Lower lobe of right lung (tissue), 2 donors: ENCODE data around the gene DRD2. TPM values are rescaled to one million over a fixed set of nuclear protein-coding genes. Genes with fewer than 3 reads are reported as not detected.
A peak's percentile ranks its signal among the peaks of the same experiment; 100 is the strongest.

Experiments used
- ATAC-seq, 2 donors: fragments of 200-7000 bp; cut with Tn5 transposase; one replicate each; pipeline ENCODE4 v1.9.1; 2020 to 2022; ENCODE audit warnings: mild to moderate bottlenecking in 2 of 2, moderate library complexity in 2 of 2
- DNase-seq: peaks from one replicate; pipeline ENCODE4 v3.0.0-alpha.2; 2020
- H3K27ac ChIP-seq: fragments of 200-600 bp; one replicate; pipeline ENCODE4 v1.8.0; 2022
- H3K27me3 ChIP-seq: fragments of 200-600 bp; one replicate; pipeline ENCODE4 v1.8.0; 2022; ENCODE audit warnings: low read depth
- H3K36me3 ChIP-seq: fragments of 200-600 bp; one replicate; pipeline ENCODE4 v1.8.0; 2022; ENCODE audit warnings: mild to moderate bottlenecking
- H3K4me1 ChIP-seq: fragments of 200-600 bp; one replicate; pipeline ENCODE4 v1.8.0; 2022
- H3K4me3 ChIP-seq: fragments of 200-600 bp; one replicate; pipeline ENCODE4 v1.8.0; 2022; ENCODE audit warnings: mild to moderate bottlenecking
- H3K9me3 ChIP-seq: fragments of 200-600 bp; one replicate; pipeline ENCODE4 v1.8.0; 2022
- intact Hi-C: fragments of 100-400 bp; cut with DNase I; formaldehyde crosslinking; loops from one replicate; pipeline ENCODE4 v1.11.0; 2022
- total RNA-seq: library from RNA; stranded (reverse); fragmentation: NEBNext Ultra II Directional; extraction: Animal tissue kit (Norgen Biotek cat#: 25700); gene quantifications from one replicate; pipeline ENCODE4 v1.2.1, GENCODE V29; 2021
- TF ChIP-seq, protein P1 (sequence below): fragments of 200-600 bp; IDR thresholded peaks from one replicate; pipeline ENCODE4 v1.8.0; 2022; ENCODE audit warnings: antibody characterized with exemption, mild to moderate bottlenecking
- donor health status: DM: no; HTN: yes; CAD: no; lungs with severe emphysema.

The DRD2 gene
- total RNA-seq, 1 donor from 2014 or later = not detected

DNA sequence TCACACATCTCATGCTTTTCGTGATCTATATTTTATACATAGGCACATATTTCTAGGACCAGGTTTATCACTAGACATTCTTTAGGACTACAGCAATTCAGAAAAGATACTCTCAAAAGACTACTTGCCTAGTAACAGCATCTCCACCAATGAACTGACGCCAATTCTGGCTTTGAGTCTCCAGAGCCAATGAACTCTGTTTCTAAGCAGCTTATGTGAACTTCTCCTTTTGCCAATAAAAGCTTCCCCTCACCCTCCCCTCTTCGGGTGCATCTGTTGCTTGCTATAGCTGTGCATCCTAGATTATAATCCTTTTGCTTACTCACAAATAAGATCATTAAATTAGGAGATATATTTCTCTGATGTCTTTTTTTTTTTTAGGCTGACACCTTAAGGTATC is 99.0 kb downstream of the DRD2 start:
- peak; percentile 42 to 43 for ATAC-seq
- Histone ChIP-seq H3K27ac (no peak overlapping the region), H3K4me1 (no peaks in the 10 kb centered on the region), H3K9me3 (no peaks in the 10 kb centered on the region), H3K27me3 (no peaks in the 10 kb centered on the region), H3K36me3 (no peaks in the 10 kb centered on the region), H3K4me3 (no peak overlapping the region)
- DNase-seq = no peak
- TF ChIP-seq, protein P1, sequence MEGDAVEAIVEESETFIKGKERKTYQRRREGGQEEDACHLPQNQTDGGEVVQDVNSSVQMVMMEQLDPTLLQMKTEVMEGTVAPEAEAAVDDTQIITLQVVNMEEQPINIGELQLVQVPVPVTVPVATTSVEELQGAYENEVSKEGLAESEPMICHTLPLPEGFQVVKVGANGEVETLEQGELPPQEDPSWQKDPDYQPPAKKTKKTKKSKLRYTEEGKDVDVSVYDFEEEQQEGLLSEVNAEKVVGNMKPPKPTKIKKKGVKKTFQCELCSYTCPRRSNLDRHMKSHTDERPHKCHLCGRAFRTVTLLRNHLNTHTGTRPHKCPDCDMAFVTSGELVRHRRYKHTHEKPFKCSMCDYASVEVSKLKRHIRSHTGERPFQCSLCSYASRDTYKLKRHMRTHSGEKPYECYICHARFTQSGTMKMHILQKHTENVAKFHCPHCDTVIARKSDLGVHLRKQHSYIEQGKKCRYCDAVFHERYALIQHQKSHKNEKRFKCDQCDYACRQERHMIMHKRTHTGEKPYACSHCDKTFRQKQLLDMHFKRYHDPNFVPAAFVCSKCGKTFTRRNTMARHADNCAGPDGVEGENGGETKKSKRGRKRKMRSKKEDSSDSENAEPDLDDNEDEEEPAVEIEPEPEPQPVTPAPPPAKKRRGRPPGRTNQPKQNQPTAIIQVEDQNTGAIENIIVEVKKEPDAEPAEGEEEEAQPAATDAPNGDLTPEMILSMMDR = no peak
- intact Hi-C loops = no loop called here

DNA sequence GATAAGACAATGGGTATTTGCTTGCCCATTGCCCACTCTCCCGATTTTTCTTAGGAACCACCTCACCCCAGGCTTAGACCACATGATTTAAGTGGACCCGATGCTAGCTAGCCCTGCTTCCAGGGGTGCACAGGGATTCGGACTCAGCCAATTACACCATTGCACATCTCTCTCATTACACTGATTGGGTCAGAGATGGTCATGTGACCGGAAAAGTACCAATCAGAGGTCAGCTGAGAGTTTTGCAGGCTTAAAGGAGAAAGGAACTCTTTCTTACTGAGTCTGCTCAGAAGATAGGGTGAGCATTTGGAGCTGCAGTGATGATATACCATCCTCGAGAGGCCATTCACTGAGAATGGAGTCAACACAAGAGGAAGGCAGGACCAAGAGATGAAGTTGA is 99.8 kb downstream of the DRD2 start:
- Histone ChIP-seq H3K27ac (no peak overlapping the region), H3K4me1 (no peaks in the 10 kb centered on the region), H3K9me3 (no peaks in the 10 kb centered on the region), H3K27me3 (no peaks in the 10 kb centered on the region), H3K36me3 (no peaks in the 10 kb centered on the region), H3K4me3 (no peak overlapping the region)
- intact Hi-C loops = no loop called here
- ATAC-seq = no peak
- DNase-seq = no peak
- TF ChIP-seq, protein P1 = no peak

DNA sequence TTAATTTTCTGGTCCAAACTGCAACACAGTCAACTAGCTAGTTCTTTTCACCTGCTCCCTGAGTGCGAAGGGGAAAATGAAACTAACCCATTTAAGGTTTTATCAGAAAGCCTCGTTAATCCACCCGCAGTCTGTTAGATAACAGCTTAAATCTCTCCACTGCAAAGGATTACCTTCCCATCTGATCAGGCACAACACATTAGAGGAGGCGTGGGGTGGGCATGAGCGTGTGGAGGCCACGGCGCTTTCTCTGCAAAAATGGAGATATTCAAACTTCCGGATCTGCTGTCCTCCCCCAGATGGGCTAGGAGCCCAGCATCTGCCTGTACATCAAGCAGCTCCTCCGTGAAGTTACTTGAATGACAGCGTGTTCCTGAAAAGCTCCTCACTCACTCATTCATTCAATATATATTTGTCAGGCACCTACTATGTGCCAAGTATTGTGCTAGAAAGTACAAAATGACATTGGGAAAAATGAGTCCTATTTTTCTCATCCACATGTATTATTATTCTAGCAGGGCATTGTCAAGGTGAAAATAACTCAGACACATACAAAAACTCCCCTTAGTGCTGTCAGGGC is 101.1 kb downstream of the DRD2 start:
- H3K9me3 ChIP-seq = no peaks in the 10 kb centered on the region
- intact Hi-C loops = no loop called here
- no peaks in the 10 kb centered on the region for H3K4me1 ChIP-seq
- H3K4me3 ChIP-seq = no peak overlapping the region
- no peaks in the 10 kb centered on the region for H3K27me3 ChIP-seq
- no peak overlapping the region for H3K27ac ChIP-seq
- no peak for ATAC-seq
- H3K36me3 ChIP-seq = peaks cover 6% of the 10 kb centered on the region
- TF ChIP-seq, protein P1 = no peak
- DNase-seq = no peak

DNA sequence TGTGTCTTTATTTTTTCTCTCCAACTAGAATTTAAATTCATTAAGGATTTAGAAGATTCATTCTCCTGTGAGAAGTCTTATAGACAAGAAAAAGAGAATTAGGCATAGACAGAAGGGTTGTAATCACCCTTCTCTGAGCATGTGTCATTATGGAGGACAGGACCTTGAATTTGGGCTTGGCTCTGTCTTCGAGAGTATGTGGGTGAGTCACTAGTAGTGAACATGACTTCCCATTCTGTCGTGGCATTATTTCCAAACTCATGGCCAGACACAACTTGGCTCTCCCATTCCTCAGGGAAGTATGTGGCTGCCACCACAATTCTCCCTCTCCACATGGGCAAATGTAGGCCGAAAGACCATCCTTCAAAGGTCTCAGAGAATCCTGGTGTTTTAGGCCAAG is 101.9 kb downstream of the DRD2 start:
- ATAC-seq = no peak
- TF ChIP-seq, protein P1 = no peak
- no peaks in the 10 kb centered on the region for H3K27me3 ChIP-seq

DNA sequence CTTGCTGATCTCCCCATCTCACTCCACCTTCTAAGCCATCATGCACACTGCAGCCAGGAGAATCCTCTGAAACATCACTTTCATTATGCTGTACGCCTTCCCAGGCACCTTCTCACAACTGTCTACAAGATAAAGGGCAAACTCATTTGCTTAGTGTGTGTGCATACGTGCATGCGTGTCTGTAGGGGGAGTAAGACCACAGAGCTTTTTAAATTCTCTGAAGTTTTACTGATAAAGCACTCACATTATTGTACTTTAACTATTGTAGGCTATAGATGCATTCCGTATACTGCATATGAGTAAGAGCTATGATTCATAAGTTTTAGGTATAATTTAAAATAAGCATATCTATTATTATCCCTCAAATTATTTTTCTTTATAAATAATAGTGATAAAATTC is 102.9 kb downstream of the DRD2 start:
- Histone ChIP-seq H3K9me3 (no peaks in the 10 kb centered on the region), H3K27me3 (no peaks in the 10 kb centered on the region), H3K4me1 (no peaks in the 10 kb centered on the region), H3K4me3 (no peak overlapping the region), H3K36me3 (peaks cover 23% of the 10 kb centered on the region), H3K27ac (no peak overlapping the region)
- TF ChIP-seq, protein P1 = no peak
- ATAC-seq = no peak
- intact Hi-C loops = no loop called here
- DNase-seq = no peak

More for the DNA sequence above, 101.9 kb downstream of the DRD2 start:
- Histone ChIP-seq H3K9me3 (no peaks in the 10 kb centered on the region), H3K4me1 (no peaks in the 10 kb centered on the region), H3K27ac (no peak overlapping the region), H3K36me3 (peaks cover 14% of the 10 kb centered on the region), H3K4me3 (no peak overlapping the region)
- intact Hi-C loops = no loop called here
- DNase-seq = no peak
